Trophoblast cell (in vitro differentiated cells and primary cell): ENCODE results near the gene OR52K1.

Experiments
- DNase-seq, 2 donors: peaks; one replicate each; pipeline ENCODE4 v3.0.0-alpha.2; 2016
- H2AFZ ChIP-seq: 2 replicates; pipeline ENCODE4 v1.6.1; 2013; ENCODE audit warnings: low read length, moderate library complexity, mild to moderate bottlenecking; ENCODE audit not compliant: insufficient read depth, poor library complexity
- H2AK5ac ChIP-seq: 2 replicates; pipeline ENCODE4 v1.6.1; 2013; ENCODE audit warnings: mild to moderate bottlenecking, low read length
- H2BK120ac ChIP-seq: 2 replicates; pipeline ENCODE4 v1.6.1; 2013; ENCODE audit warnings: low read length, mild to moderate bottlenecking, moderate library complexity; ENCODE audit not compliant: insufficient read depth, poor library complexity
- H2BK12ac ChIP-seq: 2 replicates; pipeline ENCODE4 v1.6.1; 2013; ENCODE audit warnings: mild to moderate bottlenecking, low read length, moderate library complexity
- H2BK5ac ChIP-seq: 2 replicates; pipeline ENCODE4 v1.6.1; 2013; ENCODE audit warnings: low read length, low read depth, moderate library complexity, mild to moderate bottlenecking; ENCODE audit not compliant: poor library complexity
- H3K14ac ChIP-seq: 2 replicates; pipeline ENCODE4 v1.6.1; 2013; ENCODE audit warnings: mild to moderate bottlenecking, low read length
- H3K18ac ChIP-seq: 2 replicates; pipeline ENCODE4 v1.6.1; 2013; ENCODE audit warnings: mild to moderate bottlenecking, low read length
- H3K23ac ChIP-seq: 2 replicates; pipeline ENCODE4 v1.6.1; 2013; ENCODE audit warnings: low read length
- H3K27ac ChIP-seq: 2 replicates; pipeline ENCODE4 v1.5.1; 2013; ENCODE audit warnings: low read depth, mild to moderate bottlenecking, inconsistent platforms, low read length, moderate library complexity
- H3K27me3 ChIP-seq: 2 replicates; pipeline ENCODE4 v1.6.1; 2013; ENCODE audit warnings: inconsistent platforms, mild to moderate bottlenecking, low read length, moderate library complexity; ENCODE audit not compliant: insufficient read depth
- H3K36me3 ChIP-seq, 2 experiments: 1 replicate in 1 of 2; 2 replicates in 1 of 2; pipeline ENCODE4 v1.6.1; 2013; ENCODE audit warnings: low read length in 2 of 2, mild to moderate bottlenecking in 2 of 2, moderate library complexity in 1 of 2; ENCODE audit not compliant: insufficient read depth in 2 of 2, control insufficient read depth in 1 of 2
- H3K4ac ChIP-seq: 2 replicates; pipeline ENCODE4 v1.6.1; 2013; ENCODE audit warnings: low read depth, mild to moderate bottlenecking, low read length, moderate library complexity
- H3K4me1 ChIP-seq, 2 experiments: 1 replicate in 1 of 2; 2 replicates in 1 of 2; pipeline ENCODE4 v1.6.1; 2013; ENCODE audit warnings: low read length in 2 of 2, mild to moderate bottlenecking in 2 of 2, moderate library complexity in 1 of 2; ENCODE audit not compliant: insufficient read depth in 2 of 2, control insufficient read depth in 1 of 2
- H3K4me2 ChIP-seq: 2 replicates; pipeline ENCODE4 v1.6.1; 2013; ENCODE audit warnings: inconsistent platforms, mild to moderate bottlenecking, low read length, moderate library complexity
- H3K4me3 ChIP-seq: 2 replicates; pipeline ENCODE4 v1.5.1; 2013; ENCODE audit warnings: mild to moderate bottlenecking, low read depth, low read length, inconsistent platforms
- H3K79me1 ChIP-seq: one replicate; pipeline ENCODE4 v1.6.1; 2013; ENCODE audit warnings: low read length
- H3K79me2 ChIP-seq: 2 replicates; pipeline ENCODE4 v1.6.1; 2013; ENCODE audit warnings: low read length, mild to moderate bottlenecking; ENCODE audit not compliant: control insufficient read depth, insufficient read depth, poor library complexity
- H3K9ac ChIP-seq: 2 replicates; pipeline ENCODE4 v1.6.1; 2013; ENCODE audit warnings: mild to moderate bottlenecking, low read length
- H3K9me3 ChIP-seq: 2 replicates; pipeline ENCODE4 v1.6.1; 2013; ENCODE audit warnings: low read depth, mild to moderate bottlenecking, control low read depth, inconsistent platforms, low read length; ENCODE audit not compliant: insufficient read depth
- H4K12ac ChIP-seq: 2 replicates; pipeline ENCODE4 v1.6.1; 2013; ENCODE audit warnings: low read depth, mild to moderate bottlenecking, low read length, moderate library complexity
- H4K8ac ChIP-seq: 2 replicates; pipeline ENCODE4 v1.6.1; 2013; ENCODE audit warnings: low read depth, mild to moderate bottlenecking, low read length, moderate library complexity
- H4K91ac ChIP-seq: one replicate; pipeline ENCODE4 v1.6.1; 2013; ENCODE audit warnings: low read depth, mild to moderate bottlenecking, low read length, moderate library complexity
- WGBS: extraction: QIAGEN DNeasy Blood & Tissue Kit; methylation state at CpG from one replicate; pipeline ENCODE4 v1.1.7; 2013; ENCODE audit warnings: missing lambda C conversion rate; ENCODE audit not compliant: insufficient read length, insufficient coverage; ENCODE audit errors: extremely low coverage; 5-methylcytosine and 5-hydroxymethylcytosine counted together

Gene OR52K1

GRCh38 chr11:4495986-4496385 is 13.5 kb downstream of the OR52K1 start:
- no peaks in the 10 kb centered on the region for H3K79me2 ChIP-seq
- H2AK5ac ChIP-seq, result no peak overlapping the region
- WGBS, result no CpG with 5 or more reads among the region's 6 CpGs
- H3K9me3 ChIP-seq, result no peaks in the 10 kb centered on the region
- no peak overlapping the region for H2BK120ac ChIP-seq
- no peak overlapping the region for H3K4me3 ChIP-seq
- no peak overlapping the region for H3K9ac ChIP-seq
- H3K23ac ChIP-seq, result no peak overlapping the region
- H3K4me2 ChIP-seq, result no peak overlapping the region
- no peak overlapping the region for H3K27ac ChIP-seq
- no peaks in the 10 kb centered on the region for H3K36me3 ChIP-seq
- H3K18ac ChIP-seq, result no peak overlapping the region
- no peak overlapping the region for H2AFZ ChIP-seq
- no peak for DNase-seq
- no peak overlapping the region for H4K12ac ChIP-seq
- no peaks in the 10 kb centered on the region for H3K4me1 ChIP-seq
- H2BK5ac ChIP-seq, result no peak overlapping the region
- no peak overlapping the region for H4K91ac ChIP-seq
- H3K14ac ChIP-seq, result no peak overlapping the region
- H3K27me3 ChIP-seq, result no peaks in the 10 kb centered on the region
- H4K8ac ChIP-seq, result no peak overlapping the region
- H3K4ac ChIP-seq, result no peak overlapping the region
- H2BK12ac ChIP-seq, result no peak overlapping the region
- no peaks in the 10 kb centered on the region for H3K79me1 ChIP-seq

- Histone ChIP-seq H3K79me2 (no peaks in the 10 kb centered on the region), H2BK5ac (no peak overlapping the region), H3K4me1 (no peaks in the 10 kb centered on the region), H3K14ac (no peak overlapping the region), H3K18ac (no peak overlapping the region), H3K23ac (no peak overlapping the region), H4K8ac (no peak overlapping the region), H3K36me3 (no peaks in the 10 kb centered on the region), H3K4me2 (no peak overlapping the region), H3K27ac (no peak overlapping the region), H4K12ac (no peak overlapping the region), H3K4ac (no peak overlapping the region), H3K27me3 (no peaks in the 10 kb centered on the region), H3K4me3 (no peak overlapping the region), H4K91ac (no peak overlapping the region), H3K9ac (no peak overlapping the region), H2AK5ac (no peak overlapping the region), H2BK12ac (no peak overlapping the region), H3K79me1 (no peaks in the 10 kb centered on the region), H2AFZ (no peak overlapping the region), H2BK120ac (no peak overlapping the region), H3K9me3 (no peaks in the 10 kb centered on the region)
- peak in 1 of 2 donors; percentile 44 for DNase-seq
- WGBS, result no CpG with 5 or more reads among the region's 15 CpGs
These were observed 14.3 kb downstream of the OR52K1 start for GRCh38 chr11:4496557-4497248.

- Histone ChIP-seq H3K4ac (no peak overlapping the region), H2BK12ac (no peak overlapping the region), H3K4me1 (no peaks in the 10 kb centered on the region), H3K4me2 (no peak overlapping the region), H3K9ac (no peak overlapping the region), H3K79me2 (no peaks in the 10 kb centered on the region), H4K12ac (no peak overlapping the region), H3K4me3 (no peak overlapping the region), H4K91ac (no peak overlapping the region), H3K27ac (no peak overlapping the region), H3K23ac (no peak overlapping the region), H3K18ac (no peak overlapping the region), H2BK5ac (no peak overlapping the region), H3K36me3 (no peaks in the 10 kb centered on the region), H3K79me1 (no peaks in the 10 kb centered on the region), H4K8ac (no peak overlapping the region), H3K27me3 (no peaks in the 10 kb centered on the region), H2AFZ (no peak overlapping the region), H3K9me3 (no peaks in the 10 kb centered on the region), H2BK120ac (no peak overlapping the region), H2AK5ac (no peak overlapping the region), H3K14ac (no peak overlapping the region)
- WGBS, result no CpG with 5 or more reads among the region's 2 CpGs
- no peak for DNase-seq
These were observed 26.4 kb downstream of the OR52K1 start for GRCh38 chr11:4508886-4509285.

GRCh38 chr11:4511282-4512245 is 29.1 kb downstream of the OR52K1 start:
- H4K91ac ChIP-seq, result no peak overlapping the region
- H2AK5ac ChIP-seq, result no peak overlapping the region
- no peak overlapping the region for H2BK5ac ChIP-seq
- no peaks in the 10 kb centered on the region for H3K36me3 ChIP-seq
- no peak overlapping the region for H2BK12ac ChIP-seq
- H3K27ac ChIP-seq, result no peak overlapping the region
- no peak overlapping the region for H3K23ac ChIP-seq
- no peak overlapping the region for H2AFZ ChIP-seq
- no peak overlapping the region for H3K9ac ChIP-seq
- no peak overlapping the region for H3K18ac ChIP-seq
- no CpG with 5 or more reads among the region's 5 CpGs for WGBS
- no peaks in the 10 kb centered on the region for H3K4me1 ChIP-seq
- no peak overlapping the region for H3K14ac ChIP-seq
- no peak for DNase-seq
- no peaks in the 10 kb centered on the region for H3K79me2 ChIP-seq
- no peak overlapping the region for H3K4me3 ChIP-seq
- no peak overlapping the region for H2BK120ac ChIP-seq
- H3K4me2 ChIP-seq, result no peak overlapping the region
- no peaks in the 10 kb centered on the region for H3K79me1 ChIP-seq
- no peak overlapping the region for H4K8ac ChIP-seq
- H3K4ac ChIP-seq, result no peak overlapping the region
- no peaks in the 10 kb centered on the region for H3K27me3 ChIP-seq
- H3K9me3 ChIP-seq, result peaks cover 2% of the 10 kb centered on the region
- no peak overlapping the region for H4K12ac ChIP-seq
